ENCODE results near the gene RAD51B. TPM values are rescaled to one million over a fixed set of nuclear protein-coding genes. Genes with fewer than 3 reads are reported as not detected.

The RAD51B gene
- total and polyA plus RNA-seq, 2 of the 13 experiments (the other 11 are each of a cell fraction or from before 2014, with no cell fraction given) = 7.0 to 9.5 TPM

DNA sequence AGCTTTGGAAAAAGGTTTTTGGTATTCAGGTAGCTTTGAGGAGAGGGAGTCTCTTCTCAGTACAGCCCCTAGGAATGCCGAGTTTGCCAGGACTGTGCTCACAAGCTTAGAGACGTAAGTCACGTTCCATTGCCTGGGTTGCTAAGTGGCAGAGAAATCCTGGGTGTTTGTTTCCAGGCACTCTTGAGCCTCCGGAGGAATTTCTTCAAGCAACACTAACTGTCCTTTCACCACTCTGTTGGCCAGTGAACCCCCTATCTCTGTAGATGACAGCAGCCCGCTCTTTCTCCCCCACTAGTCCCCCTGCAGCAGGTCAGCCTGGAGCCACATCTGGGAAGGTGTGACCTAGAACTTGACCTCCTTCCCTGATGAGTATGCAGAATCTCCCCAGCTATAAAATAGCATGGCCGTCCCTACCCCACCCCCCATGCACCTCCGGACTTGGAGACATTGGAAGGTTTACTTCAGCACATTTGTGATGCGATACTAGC is 810.5 kb downstream of the RAD51B start (continued):
- no peak for TF ChIP-seq YY1 (IDR thresholded peaks at IDR 0.05; ENCODE audit: insufficient read depth, insufficient replicate concordance, low read depth, low read length)
- TF ChIP-seq PITX1 (CRISPR knock-in tag; IDR thresholded peaks at IDR 0.05) = no peak
- TF ChIP-seq ZNF784 (CRISPR knock-in tag; IDR thresholded peaks at IDR 0.05; ENCODE audit: borderline replicate concordance) = no peak
- no peak for TF ChIP-seq TP53 (CRISPR knock-in tag; conservative IDR thresholded peaks at IDR 0.05)
- no peak for TF ChIP-seq BHLHE40 (IDR thresholded peaks at IDR 0.05; ENCODE audit: low read length)

DNA sequence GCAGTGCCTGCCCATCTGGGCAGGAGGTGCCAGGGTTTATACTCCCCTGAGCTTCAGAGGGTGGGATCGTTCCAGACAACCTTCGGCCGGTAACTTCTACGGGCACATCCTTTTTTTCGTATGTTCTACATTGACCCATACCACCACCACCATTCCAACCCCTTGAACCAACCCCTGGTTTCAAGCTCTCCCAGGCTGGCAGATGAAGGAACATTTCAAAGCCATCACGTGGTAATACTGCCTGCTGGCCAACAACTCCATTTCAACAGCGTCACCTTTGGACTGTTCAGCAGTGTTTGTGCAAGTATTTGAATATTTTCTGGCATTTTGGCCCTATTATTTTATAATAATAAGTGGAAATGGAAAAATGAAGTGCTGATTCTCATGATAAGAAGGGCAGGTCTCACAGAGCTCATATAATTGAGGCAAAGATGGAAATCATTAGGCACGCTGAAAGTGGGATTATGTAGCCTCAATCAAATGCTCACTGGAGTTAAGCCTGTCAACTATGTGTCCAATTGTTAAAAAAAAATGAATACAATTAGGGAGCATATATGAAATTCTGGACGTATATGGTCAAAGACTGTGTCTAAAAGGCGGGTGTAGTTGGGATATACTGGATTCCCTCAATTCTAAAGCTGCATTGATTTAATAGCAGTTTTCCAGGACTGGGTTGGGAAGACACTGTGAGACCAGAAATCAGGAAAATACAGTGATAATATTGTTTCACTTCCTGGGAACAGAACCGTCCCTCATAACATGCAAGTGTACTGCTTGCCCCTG is 811.2 kb downstream of the RAD51B start:
- CTCF ChIA-PET (ENCODE audit: low intra/inter-chr PET ratio, low total read pairs) = no interaction called here
- in situ Hi-C loops (cut with HindIII; ENCODE audit: extremely low pct_ligation_motif_present, low pct_unique_long_range_greater_than_20kb) (no loop called here), intact Hi-C loops (cut with micrococcal nuclease; ENCODE audit: unreplicated experiment) (no loop called here)
- FAIRE-seq = no peak
- Histone ChIP-seq H3K4me1 (ENCODE audit: insufficient read depth, low read length) (peaks cover 76% of the 10 kb centered on the region), H3K27me3 (ENCODE audit: control insufficient read depth in 1 of 2, insufficient read depth in 2 of 2, low read length in 2 of 2) (no peaks in the 10 kb centered on the region), H2AFZ (ENCODE audit: low read length) (no peak overlapping the region), H3K9me3 (ENCODE audit: low read length) (no peaks in the 10 kb centered on the region), H3K4me2 (ENCODE audit: low read depth, low read length) (no peak overlapping the region), H3K4me3 (replicated peaks in 1 of 3; ENCODE audit: insufficient read depth in 1 of 3, low read depth in 2 of 3, low read length in 3 of 3) (no peak overlapping the region), H4K20me1 (ENCODE audit: insufficient read depth, low read length) (no peaks in the 10 kb centered on the region), H3K79me2 (ENCODE audit: insufficient read depth, low read length) (no peaks in the 10 kb centered on the region), H3K36me3 (replicated peaks in 1 of 2; ENCODE audit: control insufficient read depth in 1 of 2, insufficient read depth in 2 of 2, low read length in 2 of 2) (no peaks in the 10 kb centered on the region), H3K9ac (ENCODE audit: insufficient read depth, low read depth, low read length) (no peak overlapping the region), H3K27ac (ENCODE audit: extremely low read length, insufficient read depth, low read length) (no peak overlapping the region)
- peak; percentile 51 for DNase-seq (ENCODE audit: low spot score)
- BruUV-seq (replicated peaks) = no TSS peak
- ATAC-seq = peak; percentile 73
- POLR2A ChIA-PET = interaction anchor here (1.0 kb wide), 2 partner anchors 32 to 34 kb away, joined by 3 to 4 read pairs; no protein-coding TSS in a partner anchor
- WGBS (ENCODE audit: low lambda C conversion rate) = 79% methylated on average over 11 of the region's 11 CpGs
- TF ChIP-seq, protein P1, sequence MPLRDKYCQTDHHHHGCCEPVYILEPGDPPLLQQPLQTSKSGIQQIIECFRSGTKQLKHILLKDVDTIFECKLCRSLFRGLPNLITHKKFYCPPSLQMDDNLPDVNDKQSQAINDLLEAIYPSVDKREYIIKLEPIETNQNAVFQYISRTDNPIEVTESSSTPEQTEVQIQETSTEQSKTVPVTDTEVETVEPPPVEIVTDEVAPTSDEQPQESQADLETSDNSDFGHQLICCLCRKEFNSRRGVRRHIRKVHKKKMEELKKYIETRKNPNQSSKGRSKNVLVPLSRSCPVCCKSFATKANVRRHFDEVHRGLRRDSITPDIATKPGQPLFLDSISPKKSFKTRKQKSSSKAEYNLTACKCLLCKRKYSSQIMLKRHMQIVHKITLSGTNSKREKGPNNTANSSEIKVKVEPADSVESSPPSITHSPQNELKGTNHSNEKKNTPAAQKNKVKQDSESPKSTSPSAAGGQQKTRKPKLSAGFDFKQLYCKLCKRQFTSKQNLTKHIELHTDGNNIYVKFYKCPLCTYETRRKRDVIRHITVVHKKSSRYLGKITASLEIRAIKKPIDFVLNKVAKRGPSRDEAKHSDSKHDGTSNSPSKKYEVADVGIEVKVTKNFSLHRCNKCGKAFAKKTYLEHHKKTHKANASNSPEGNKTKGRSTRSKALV (CRISPR knock-in tag; IDR thresholded peaks at IDR 0.05) = no peak
- no peak for TF ChIP-seq ZNF333 (CRISPR knock-in tag; IDR thresholded peaks at IDR 0.05; ENCODE audit: borderline replicate concordance)
- TF ChIP-seq HNF4A (CRISPR knock-in tag; IDR thresholded peaks at IDR 0.05) = peak; percentile 41
- TF ChIP-seq EHMT2 (IDR thresholded peaks at IDR 0.05; ENCODE audit: borderline replicate concordance, low read depth, low read length) = peak; percentile 67; the same call in 1 of the 2 replicates
- no peak for TF ChIP-seq HIVEP1 (CRISPR knock-in tag; IDR thresholded peaks at IDR 0.05)
- no peak for TF ChIP-seq FLYWCH1 (CRISPR knock-in tag; IDR thresholded peaks at IDR 0.05)
- TF ChIP-seq, protein P2, sequence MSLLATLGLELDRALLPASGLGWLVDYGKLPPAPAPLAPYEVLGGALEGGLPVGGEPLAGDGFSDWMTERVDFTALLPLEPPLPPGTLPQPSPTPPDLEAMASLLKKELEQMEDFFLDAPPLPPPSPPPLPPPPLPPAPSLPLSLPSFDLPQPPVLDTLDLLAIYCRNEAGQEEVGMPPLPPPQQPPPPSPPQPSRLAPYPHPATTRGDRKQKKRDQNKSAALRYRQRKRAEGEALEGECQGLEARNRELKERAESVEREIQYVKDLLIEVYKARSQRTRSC (CRISPR knock-in tag; IDR thresholded peaks at IDR 0.05; ENCODE audit: low read depth) = no peak
- TF ChIP-seq, protein P3, sequence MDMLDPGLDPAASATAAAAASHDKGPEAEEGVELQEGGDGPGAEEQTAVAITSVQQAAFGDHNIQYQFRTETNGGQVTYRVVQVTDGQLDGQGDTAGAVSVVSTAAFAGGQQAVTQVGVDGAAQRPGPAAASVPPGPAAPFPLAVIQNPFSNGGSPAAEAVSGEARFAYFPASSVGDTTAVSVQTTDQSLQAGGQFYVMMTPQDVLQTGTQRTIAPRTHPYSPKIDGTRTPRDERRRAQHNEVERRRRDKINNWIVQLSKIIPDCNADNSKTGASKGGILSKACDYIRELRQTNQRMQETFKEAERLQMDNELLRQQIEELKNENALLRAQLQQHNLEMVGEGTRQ (IDR thresholded peaks at IDR 0.05; ENCODE audit: low read depth, low read length) = peak; percentile 62
- TF ChIP-seq, protein P3 (CRISPR knock-in tag; IDR thresholded peaks at IDR 0.05; ENCODE audit: borderline replicate concordance) = peak; percentile 51; the same call in 1 of the 2 replicates
- TF ChIP-seq ZBTB3 (CRISPR knock-in tag; IDR thresholded peaks at IDR 0.05; ENCODE audit: borderline replicate concordance, low read depth) = no peak

Measured in HepG2 (cell line).